ENCODE results near the gene SYNDIG1. TPM values are rescaled to one million over a fixed set of nuclear protein-coding genes. Genes with fewer than 3 reads are reported as not detected.

Gene SYNDIG1
- total RNA-seq, 2 experiments from 2014 or later: not detected

- Mint-ChIP-seq H3K36me3 (no peaks in the 10 kb centered on the region), H3K4me1 (ENCODE audit: low read depth) (no peaks in the 10 kb centered on the region), H3K4me3 (no peak overlapping the region), H3K9me3 (no peaks in the 10 kb centered on the region), H3K27ac (no peak overlapping the region), H3K27me3 (no peaks in the 10 kb centered on the region)
- intact Hi-C loops (cut with micrococcal nuclease): no loop called here
- POLR2A ChIA-PET: no interaction called here
- DNase-seq: no peak
- CTCF ChIA-PET: no interaction called here
Measured at GRCh38 chr20:24584538-24585356, 115.3 kb downstream of the SYNDIG1 start.

GRCh38 chr20:24585796-24586522 lies 116.5 kb downstream of the SYNDIG1 start:
- ChIA-PET CTCF (no interaction called here), POLR2A (no interaction called here)
- intact Hi-C loops (cut with micrococcal nuclease): no loop called here
- H3K36me3 Mint-ChIP-seq: no peaks in the 10 kb centered on the region
- H3K27ac Mint-ChIP-seq: no peak overlapping the region
- DNase-seq: no peak
- H3K4me3 Mint-ChIP-seq: no peak overlapping the region
- no peaks in the 10 kb centered on the region for H3K4me1 Mint-ChIP-seq (ENCODE audit: low read depth)
- H3K27me3 Mint-ChIP-seq: no peaks in the 10 kb centered on the region
- no peaks in the 10 kb centered on the region for H3K9me3 Mint-ChIP-seq

GRCh38 chr20:24586523-24586840 lies 117.1 kb downstream of the SYNDIG1 start:
- Mint-ChIP-seq H3K27me3 (no peaks in the 10 kb centered on the region), H3K27ac (no peak overlapping the region), H3K4me1 (ENCODE audit: low read depth) (no peaks in the 10 kb centered on the region), H3K9me3 (no peaks in the 10 kb centered on the region), H3K36me3 (no peaks in the 10 kb centered on the region), H3K4me3 (no peak overlapping the region)
- ChIA-PET POLR2A (no interaction called here), CTCF (no interaction called here)
- DNase-seq: no peak
- intact Hi-C loops (cut with micrococcal nuclease): no loop called here

GRCh38 chr20:24587384-24588046 lies 118.1 kb downstream of the SYNDIG1 start:
- Mint-ChIP-seq H3K9me3 (no peaks in the 10 kb centered on the region), H3K27me3 (no peaks in the 10 kb centered on the region), H3K36me3 (no peaks in the 10 kb centered on the region), H3K27ac (no peak overlapping the region), H3K4me3 (no peak overlapping the region), H3K4me1 (ENCODE audit: low read depth) (no peaks in the 10 kb centered on the region)
- no peak for DNase-seq
- intact Hi-C loops (cut with micrococcal nuclease): no loop called here
- ChIA-PET CTCF (no interaction called here), POLR2A (no interaction called here)

- intact Hi-C loops (cut with micrococcal nuclease): no loop called here
- Mint-ChIP-seq H3K27me3 (peaks cover 4% of the 10 kb centered on the region), H3K36me3 (no peaks in the 10 kb centered on the region), H3K9me3 (no peaks in the 10 kb centered on the region), H3K4me1 (ENCODE audit: low read depth) (no peaks in the 10 kb centered on the region), H3K4me3 (no peak overlapping the region), H3K27ac (no peak overlapping the region)
- CTCF ChIA-PET: no interaction called here
- DNase-seq: no peak
- POLR2A ChIA-PET: no interaction called here
Measured at GRCh38 chr20:24588047-24588635, 118.7 kb downstream of the SYNDIG1 start.

DNA sequence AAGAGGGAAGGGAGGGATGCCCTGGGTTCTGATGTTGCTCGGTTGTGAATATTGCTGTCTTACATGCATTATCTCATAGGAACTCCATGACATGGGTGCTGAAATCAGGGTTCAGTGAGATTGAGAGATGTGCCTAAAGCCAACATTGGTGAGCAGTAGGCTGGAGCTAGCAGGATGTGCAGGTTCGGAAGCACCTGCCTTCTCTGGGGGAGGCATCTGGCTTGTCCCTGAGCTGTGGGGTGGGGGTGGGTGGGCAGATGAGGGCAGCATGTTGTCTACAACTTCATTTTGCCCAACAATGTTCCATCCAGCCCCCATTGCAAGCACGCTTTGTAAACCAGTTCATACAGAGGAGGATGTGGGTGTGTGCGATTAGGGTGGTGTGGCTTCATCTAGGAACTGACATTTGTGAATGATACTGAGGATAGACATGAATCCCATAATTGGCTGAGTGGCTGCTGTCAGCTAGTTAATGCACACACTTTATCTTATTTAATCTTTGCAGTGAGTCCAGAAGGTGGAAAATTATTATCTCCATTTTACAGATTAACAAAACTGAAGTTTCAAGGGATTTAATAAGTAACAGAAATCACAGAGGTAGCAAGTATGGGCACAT lies 119.4 kb downstream of the SYNDIG1 start:
- CTCF ChIA-PET: no interaction called here
- intact Hi-C loops (cut with micrococcal nuclease): no loop called here
- no peaks in the 10 kb centered on the region for H3K9me3 Mint-ChIP-seq
- no peaks in the 10 kb centered on the region for H3K4me1 Mint-ChIP-seq (ENCODE audit: low read depth)
- H3K27me3 Mint-ChIP-seq: peaks cover 5% of the 10 kb centered on the region
- H3K4me3 Mint-ChIP-seq: no peak overlapping the region
- no peak overlapping the region for H3K27ac Mint-ChIP-seq
- no peak for DNase-seq
- POLR2A ChIA-PET: no interaction called here
- no peaks in the 10 kb centered on the region for H3K36me3 Mint-ChIP-seq

DNA sequence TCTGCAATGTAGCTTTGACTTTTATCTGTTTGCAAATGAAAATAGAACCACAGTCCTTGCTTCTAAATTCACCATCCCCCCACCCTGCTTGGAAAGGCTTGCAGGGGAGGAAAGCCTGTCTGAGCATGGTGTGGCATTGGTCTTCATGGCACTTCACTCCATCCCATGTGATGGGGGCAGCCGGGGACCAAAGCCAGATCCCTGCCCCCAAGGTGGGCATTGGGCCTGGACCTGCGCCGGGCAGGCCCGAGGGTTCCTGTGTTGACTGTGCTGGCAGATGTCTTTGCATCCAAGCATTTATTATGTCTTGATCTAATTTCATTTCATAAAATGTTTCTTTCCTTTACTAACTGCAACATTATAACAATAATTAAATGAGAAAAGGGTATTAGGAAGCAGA lies 120.0 kb downstream of the SYNDIG1 start:
- intact Hi-C loops (cut with micrococcal nuclease): no loop called here

GRCh38 chr20:24589815-24590177 lies 120.4 kb downstream of the SYNDIG1 start:
- H3K9me3 Mint-ChIP-seq: no peaks in the 10 kb centered on the region
- H3K27me3 Mint-ChIP-seq: peaks cover 5% of the 10 kb centered on the region
- H3K4me1 Mint-ChIP-seq (ENCODE audit: low read depth): no peaks in the 10 kb centered on the region
- intact Hi-C loops (cut with micrococcal nuclease): no loop called here
- no peak overlapping the region for H3K27ac Mint-ChIP-seq
- CTCF ChIA-PET: no interaction called here
- POLR2A ChIA-PET: no interaction called here
- H3K4me3 Mint-ChIP-seq: no peak overlapping the region
- DNase-seq: no peak
- no peaks in the 10 kb centered on the region for H3K36me3 Mint-ChIP-seq

More for the DNA sequence above, 120.0 kb downstream of the SYNDIG1 start:
- Mint-ChIP-seq H3K9me3 (no peaks in the 10 kb centered on the region), H3K27me3 (peaks cover 5% of the 10 kb centered on the region), H3K4me3 (no peak overlapping the region), H3K4me1 (ENCODE audit: low read depth) (no peaks in the 10 kb centered on the region), H3K36me3 (no peaks in the 10 kb centered on the region), H3K27ac (no peak overlapping the region)
- POLR2A ChIA-PET: no interaction called here
- CTCF ChIA-PET: no interaction called here
- no peak for DNase-seq

DNA sequence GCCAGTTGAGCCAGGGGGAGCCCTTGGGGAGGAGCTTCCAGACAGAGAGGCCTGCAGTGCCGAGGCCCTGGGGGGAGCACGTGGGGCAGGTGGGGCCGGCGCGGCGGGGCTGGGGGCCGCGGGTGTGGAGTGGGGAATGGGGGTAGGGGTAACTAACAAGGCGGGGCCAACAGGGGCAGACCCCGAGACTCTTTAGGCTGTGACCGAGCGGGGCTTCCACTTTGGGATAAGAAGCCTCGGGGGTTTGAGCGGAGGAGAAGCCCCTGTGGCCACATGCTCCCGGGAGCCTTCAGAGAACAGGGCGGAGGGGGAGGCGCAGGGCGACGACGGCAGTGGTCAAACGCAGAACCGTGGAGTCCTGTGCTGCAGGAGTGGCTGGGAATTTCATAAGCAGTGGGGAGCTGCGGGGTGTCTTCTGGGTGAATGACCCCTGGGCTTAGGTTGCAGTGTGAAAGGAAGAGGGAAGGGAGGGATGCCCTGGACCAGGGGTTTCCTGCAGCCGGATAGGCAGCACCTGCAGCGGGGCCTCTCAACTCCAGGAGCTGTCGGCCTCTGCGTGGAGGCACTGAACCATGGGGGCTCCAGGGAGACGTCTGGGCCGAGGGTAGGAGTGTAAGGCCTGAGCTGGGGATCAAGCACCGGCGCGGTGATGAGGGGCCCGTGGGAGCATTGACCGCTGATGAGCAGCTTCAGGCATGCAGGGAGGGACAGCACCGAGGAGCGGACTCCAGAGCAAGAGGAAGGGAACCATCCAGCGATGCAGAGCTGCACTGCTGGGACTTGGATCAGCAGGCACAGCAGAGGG lies 121.0 kb downstream of the SYNDIG1 start:
- H3K27me3 Mint-ChIP-seq: peaks cover 5% of the 10 kb centered on the region
- H3K27ac Mint-ChIP-seq: no peak overlapping the region
- no peaks in the 10 kb centered on the region for H3K36me3 Mint-ChIP-seq
- H3K4me1 Mint-ChIP-seq (ENCODE audit: low read depth): no peaks in the 10 kb centered on the region
- no peaks in the 10 kb centered on the region for H3K9me3 Mint-ChIP-seq
- ChIA-PET CTCF (no interaction called here), POLR2A (no interaction called here)
- no peak overlapping the region for H3K4me3 Mint-ChIP-seq
- DNase-seq: no peak
- intact Hi-C loops (cut with micrococcal nuclease): no loop called here

DNA sequence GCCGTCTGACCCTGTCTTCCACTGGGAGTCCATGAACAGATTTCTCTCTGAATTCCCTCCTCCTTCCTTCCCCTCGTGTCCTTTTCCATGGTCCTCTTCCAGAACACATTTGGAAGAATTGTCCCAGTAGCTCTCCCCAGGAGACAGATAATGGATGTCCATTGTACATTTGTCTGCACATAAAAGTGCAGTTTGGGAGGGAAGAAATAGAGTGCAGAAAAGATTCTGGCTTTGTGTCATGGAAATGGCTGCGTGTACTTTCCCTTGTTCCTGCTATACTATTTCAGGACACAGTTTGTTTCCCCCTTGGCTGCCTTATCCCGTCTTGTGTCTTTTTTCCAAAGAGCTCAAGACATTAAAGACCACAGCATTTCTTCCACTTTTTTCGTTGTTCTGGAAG lies 127.6 kb downstream of the SYNDIG1 start:
- ChIA-PET POLR2A (no interaction called here), CTCF (no interaction called here)
- DNase-seq: no peak
- Mint-ChIP-seq H3K9me3 (peaks cover 21% of the 10 kb centered on the region), H3K27me3 (peaks cover 12% of the 10 kb centered on the region), H3K4me1 (ENCODE audit: low read depth) (no peaks in the 10 kb centered on the region), H3K4me3 (no peak overlapping the region), H3K36me3 (no peaks in the 10 kb centered on the region), H3K27ac (no peak overlapping the region)
- intact Hi-C loops (cut with micrococcal nuclease): no loop called here

GRCh38 chr20:24598346-24598745 lies 128.9 kb downstream of the SYNDIG1 start:
- CTCF ChIA-PET: no interaction called here
- Mint-ChIP-seq H3K9me3 (peaks cover 25% of the 10 kb centered on the region), H3K36me3 (no peaks in the 10 kb centered on the region), H3K27ac (no peak overlapping the region), H3K4me1 (ENCODE audit: low read depth) (no peaks in the 10 kb centered on the region), H3K4me3 (no peak overlapping the region), H3K27me3 (peaks cover 7% of the 10 kb centered on the region)
- DNase-seq: no peak
- intact Hi-C loops (cut with micrococcal nuclease): no loop called here
- POLR2A ChIA-PET: no interaction called here

DNA sequence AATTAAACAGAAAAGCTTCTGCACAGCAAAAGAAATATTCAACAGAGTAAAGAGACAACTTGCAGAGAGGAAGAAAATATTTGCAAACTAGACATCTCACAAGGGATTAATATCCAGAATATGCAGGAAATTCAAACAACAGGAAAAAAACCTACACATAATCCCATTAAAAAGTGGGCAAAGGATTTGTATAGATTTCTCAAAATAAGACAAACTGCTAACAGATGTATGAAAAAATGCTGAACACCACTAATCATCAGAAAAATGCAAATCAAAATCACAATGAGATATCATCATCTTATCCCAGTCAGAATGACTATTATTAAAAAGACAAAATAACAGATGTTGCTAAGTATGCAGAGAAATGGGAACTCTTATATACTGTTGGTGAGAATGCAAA lies 129.6 kb downstream of the SYNDIG1 start:
- ChIA-PET POLR2A (no interaction called here), CTCF (no interaction called here)
- Mint-ChIP-seq H3K9me3 (peaks cover 25% of the 10 kb centered on the region), H3K27ac (no peak overlapping the region), H3K27me3 (peaks cover 7% of the 10 kb centered on the region), H3K36me3 (no peaks in the 10 kb centered on the region), H3K4me1 (ENCODE audit: low read depth) (no peaks in the 10 kb centered on the region), H3K4me3 (no peak overlapping the region)
- no peak for DNase-seq
- intact Hi-C loops (cut with micrococcal nuclease): no loop called here

All from activated CD4-positive, alpha-beta memory T cell treated with anti-CD3 and anti-CD28 coated beads for 36 hours (primary cell).